GM12801 (cell line): Measurements from ENCODE around the gene PTS.

Experiments
- CTCF ChIP-seq: IDR thresholded peaks from one replicate; pipeline ENCODE4 v1.5.1; 2011; ENCODE audit warnings: control low read depth; ENCODE audit not compliant: insufficient read length; ENCODE audit errors: extremely low read depth

Gene PTS

GRCh38 chr11:112212710-112213109 is 13.5 kb upstream of the PTS start:
- TF ChIP-seq CTCF: no peak

- no peak for TF ChIP-seq CTCF
Observed at GRCh38 chr11:112213753-112214152, 12.5 kb upstream of the PTS start.

- TF ChIP-seq CTCF: no peak
Observed at GRCh38 chr11:112215621-112216020, 10.6 kb upstream of the PTS start.

DNA sequence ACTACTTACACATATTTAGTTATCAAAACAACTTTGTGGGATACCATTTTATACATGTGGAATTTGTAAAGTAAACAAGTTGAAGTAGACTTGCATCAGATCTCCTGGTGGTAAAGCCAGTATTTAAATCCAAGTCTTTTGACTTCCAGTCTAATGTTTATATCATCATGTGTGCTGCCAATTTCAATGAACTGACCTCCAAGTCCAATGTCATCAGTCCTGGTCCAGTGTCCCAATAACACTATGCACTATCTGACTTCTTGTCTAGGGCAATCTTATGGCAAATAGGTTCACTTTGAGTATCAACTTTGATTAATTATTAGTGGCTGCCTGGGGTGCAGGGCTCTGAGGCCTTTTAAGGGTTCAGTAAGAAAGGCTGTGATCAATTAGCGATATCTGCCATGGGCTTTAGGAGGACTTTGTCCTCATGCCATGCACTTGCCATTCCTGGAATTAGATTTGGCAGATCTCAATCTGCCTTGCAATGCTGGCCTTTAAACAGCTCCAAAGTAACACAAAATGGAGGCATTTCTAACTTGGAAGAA is 9.6 kb upstream of the PTS start:
- no peak for TF ChIP-seq CTCF

DNA sequence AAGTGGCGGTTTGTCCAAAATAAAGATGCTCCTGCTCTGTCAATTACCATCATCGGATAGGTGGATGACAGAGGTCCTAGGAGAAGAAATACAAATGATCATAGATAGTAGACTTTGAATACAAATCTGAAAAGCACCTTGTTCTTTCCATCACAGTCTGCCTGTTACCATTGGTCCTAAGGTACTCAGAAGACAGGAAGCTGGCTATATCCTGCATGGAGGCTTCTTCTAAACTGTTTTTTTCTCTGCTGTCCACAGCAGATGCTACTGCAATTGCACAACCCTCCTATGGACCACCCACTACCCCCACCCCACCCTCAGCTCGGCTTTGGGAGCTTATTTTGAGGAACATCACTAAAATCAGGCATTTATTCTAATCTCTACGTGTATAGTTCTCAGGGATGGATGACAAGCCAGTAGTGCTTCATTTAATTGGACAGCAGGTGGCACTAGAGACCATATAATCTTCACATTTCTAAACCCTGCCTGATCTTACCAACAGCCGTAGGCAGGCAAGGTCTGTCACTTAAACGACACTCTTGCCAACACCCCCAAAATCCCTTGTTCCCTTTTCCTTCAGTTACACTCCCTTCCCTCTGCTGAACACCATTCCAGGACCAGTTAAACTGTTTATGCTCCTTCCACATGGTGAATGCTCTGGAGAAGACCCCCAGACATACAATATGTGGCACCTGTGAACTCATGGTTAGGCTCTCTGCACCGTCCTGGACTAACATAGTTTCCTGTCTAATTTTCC is 6.6 kb upstream of the PTS start:
- TF ChIP-seq CTCF: no peak

DNA sequence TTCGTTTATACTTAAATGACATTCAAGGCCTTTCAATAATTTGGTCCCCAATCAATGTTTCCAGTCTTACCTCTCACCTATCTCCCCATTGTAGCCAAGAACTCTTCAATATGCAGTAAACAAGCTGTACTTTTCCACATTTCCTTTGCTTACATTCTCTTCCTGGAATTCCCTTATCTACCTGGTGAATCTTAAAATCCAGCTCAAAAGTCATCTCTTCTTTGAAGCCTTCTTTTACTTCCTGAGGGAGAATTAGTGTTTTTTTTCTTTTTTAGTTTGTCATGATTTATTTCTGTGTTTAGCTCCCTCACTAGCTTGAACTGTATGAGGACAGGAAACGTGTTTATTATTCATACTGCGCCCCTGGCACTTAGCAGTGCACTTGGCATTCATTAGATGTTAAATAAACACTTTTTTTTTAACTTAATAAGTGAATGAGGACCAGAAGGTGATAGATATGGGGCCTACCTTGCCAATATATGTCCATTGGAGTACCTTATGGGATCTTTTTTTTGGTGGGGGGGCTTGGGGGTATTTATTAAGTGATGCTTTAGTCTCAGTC is 4.9 kb upstream of the PTS start:
- TF ChIP-seq CTCF: no peak

- no peak for TF ChIP-seq CTCF
Observed at GRCh38 chr11:112222303-112222702, 3.9 kb upstream of the PTS start.
